CD4-positive, alpha-beta T cell (primary cell): ENCODE data around the gene TMEM235. TPM values are rescaled to one million over a fixed set of nuclear protein-coding genes. Genes with fewer than 3 reads are reported as not detected.
A peak's percentile ranks its signal among the peaks of the same experiment; 100 is the strongest.

Experiments
- ATAC-seq: fragments of 200-7000 bp; cut with Tn5 transposase; one replicate; pipeline ENCODE4 v1.10.0; 2022; ENCODE audit warnings: mild to moderate bottlenecking; ENCODE audit not compliant: poor library complexity
- CTCF ChIA-PET: fragments of 350-600 bp; sonication (Branson Sonifier 250); formaldehyde crosslinking; loops from one replicate; lab custom pipeline; 2021; ENCODE audit warnings: antibody characterized with exemption, inconsistent platforms; lab: Charles Lee
- POLR2A ChIA-PET: fragments of 350-600 bp; sonication (Branson Sonifier 250); formaldehyde crosslinking; loops from one replicate; lab custom pipeline; 2021; ENCODE audit warnings: antibody characterized with exemption, inconsistent platforms; lab: Charles Lee
- DNase-seq, 14 experiments: peaks; one replicate each; pipeline ENCODE4 v3.0.0-alpha.2; 2013 to 2020; ENCODE audit warnings: mixed read lengths in 2 of 14
- H3K27ac ChIP-seq, 2 donors: one replicate each; pipeline versions ENCODE4 v1.5.1 to v1.7.0; 2013; ENCODE audit warnings: low read length in 2 of 2, low read depth in 1 of 2, mild to moderate bottlenecking in 1 of 2
- H3K27me3 ChIP-seq, 2 experiments: 1 replicate in 1 of 2; 2 replicates in 1 of 2; pipeline versions ENCODE4 v1.6.1 to v1.7.0; 2013; ENCODE audit warnings: low read length in 2 of 2, control low read depth in 1 of 2, mild to moderate bottlenecking in 1 of 2, moderate library complexity in 1 of 2; ENCODE audit not compliant: insufficient read depth in 2 of 2, control insufficient read depth in 1 of 2
- H3K36me3 ChIP-seq: one replicate; pipeline ENCODE4 v1.6.1; 2013; ENCODE audit warnings: low read length, control low read depth; ENCODE audit not compliant: insufficient read depth
- H3K4me1 ChIP-seq: one replicate; pipeline ENCODE4 v1.6.1; 2013; ENCODE audit warnings: low read length, control low read depth; ENCODE audit not compliant: insufficient read depth
- H3K4me3 ChIP-seq: one replicate; pipeline ENCODE4 v1.5.1; 2013; ENCODE audit warnings: mild to moderate bottlenecking, low read length, moderate library complexity
- H3K9me3 ChIP-seq, 2 experiments: 1 replicate in 1 of 2; 2 replicates in 1 of 2; pipeline versions ENCODE4 v1.6.1 to v1.7.0; 2013; ENCODE audit warnings: low read length in 2 of 2, mild to moderate bottlenecking in 2 of 2, control low read depth in 1 of 2, moderate library complexity in 1 of 2; ENCODE audit not compliant: control insufficient read depth in 1 of 2, insufficient read depth in 1 of 2
- H3K27ac Mint-ChIP-seq: one replicate; pipeline ENCODE4 v1.8.0; 2020; ENCODE audit warnings: mixed read lengths
- H3K27me3 Mint-ChIP-seq: one replicate; pipeline ENCODE4 v1.8.0; 2021; ENCODE audit warnings: mixed read lengths
- H3K36me3 Mint-ChIP-seq: one replicate; pipeline ENCODE4 v1.8.0; 2021; ENCODE audit warnings: low read depth, mixed read lengths
- H3K4me1 Mint-ChIP-seq: one replicate; pipeline ENCODE4 v1.8.0; 2021; ENCODE audit warnings: low read depth, mixed read lengths
- H3K4me3 Mint-ChIP-seq: one replicate; pipeline ENCODE4 v1.8.0; 2020; ENCODE audit warnings: mild to moderate bottlenecking, mixed read lengths
- H3K9me3 Mint-ChIP-seq: one replicate; pipeline ENCODE4 v1.8.0; 2020; ENCODE audit warnings: mixed read lengths
- CTCF ChIP-seq: fragments of 200-600 bp; IDR thresholded peaks from one replicate; pipeline ENCODE4 v1.8.0; 2022; ENCODE audit warnings: antibody characterized with exemption, mild to moderate bottlenecking
- intact Hi-C, 2 experiments: fragments of 100-400 bp; cut with DNase I in 1 of 2; cut with micrococcal nuclease in 1 of 2; formaldehyde crosslinking; loops; one replicate each; pipeline versions ENCODE4 v1.15.1 to v1.9.0; 2023 to 2025; cut with DNase I, micrococcal nuclease
- total RNA-seq, 174 experiments: library from RNA in 2 of 174; stranded (reverse) in 2 of 174; gene quantifications; one replicate each; pipeline ENCODE4 v1.2.3 and lab custom pipeline; 2021 to 2026

Gene TMEM235
- total RNA-seq, 2 experiments from 2014 or later: not detected

GRCh38 chr17:78240839-78241238, 9.4 kb downstream of the TMEM235 start:
- Histone ChIP-seq H3K4me1 (no peaks in the 10 kb centered on the region), H3K27me3 (no peaks in the 10 kb centered on the region), H3K4me3 (no peak overlapping the region), H3K9me3 (no peaks in the 10 kb centered on the region), H3K27ac (no peak overlapping the region), H3K36me3 (no peaks in the 10 kb centered on the region)
- no peak overlapping the region for H3K27ac Mint-ChIP-seq
- no peak for TF ChIP-seq CTCF
- ChIA-PET POLR2A (no interaction called here), CTCF (no interaction called here)
- no peak overlapping the region for H3K4me3 Mint-ChIP-seq
- DNase-seq: no peak
- H3K36me3 Mint-ChIP-seq: no peaks in the 10 kb centered on the region
- no peaks in the 10 kb centered on the region for H3K27me3 Mint-ChIP-seq
- no peaks in the 10 kb centered on the region for H3K4me1 Mint-ChIP-seq
- H3K9me3 Mint-ChIP-seq: no peaks in the 10 kb centered on the region
- no peak for ATAC-seq
- intact Hi-C loops: no loop called here

- TF ChIP-seq CTCF: no peak
- H3K4me1 Mint-ChIP-seq: no peaks in the 10 kb centered on the region
- H3K27me3 ChIP-seq: no peaks in the 10 kb centered on the region
- H3K36me3 Mint-ChIP-seq: no peaks in the 10 kb centered on the region
- no peaks in the 10 kb centered on the region for H3K27me3 Mint-ChIP-seq
- no peaks in the 10 kb centered on the region for H3K36me3 ChIP-seq
- intact Hi-C loops: no loop called here
- H3K27ac ChIP-seq: no peak overlapping the region
- no peaks in the 10 kb centered on the region for H3K4me1 ChIP-seq
- DNase-seq (peak in 1 of 14 experiments; percentile 31), ATAC-seq (no peak)
- ChIA-PET CTCF (interaction anchor here (2.0 kb wide), 1 partner anchor 180 kb away, joined by 4 read pairs; no protein-coding TSS in a partner anchor), POLR2A (no interaction called here)
- no peak overlapping the region for H3K4me3 ChIP-seq
- H3K4me3 Mint-ChIP-seq: no peak overlapping the region
- H3K9me3 Mint-ChIP-seq: no peaks in the 10 kb centered on the region
- no peak overlapping the region for H3K27ac Mint-ChIP-seq
- H3K9me3 ChIP-seq: no peaks in the 10 kb centered on the region
Measured at GRCh38 chr17:78241277-78242023, 10.0 kb downstream of the TMEM235 start.

GRCh38 chr17:78242024-78242742, 10.8 kb downstream of the TMEM235 start:
- ChIA-PET POLR2A (no interaction called here), CTCF (interaction anchor here (2.0 kb wide), 1 partner anchor 180 kb away, joined by 4 read pairs; no protein-coding TSS in a partner anchor)
- Mint-ChIP-seq H3K27ac (no peak overlapping the region), H3K9me3 (no peaks in the 10 kb centered on the region), H3K27me3 (no peaks in the 10 kb centered on the region), H3K4me1 (no peaks in the 10 kb centered on the region), H3K4me3 (no peak overlapping the region), H3K36me3 (peaks cover 5% of the 10 kb centered on the region)
- DNase-seq (peak in 1 of 14 experiments; percentile 60), ATAC-seq (no peak)
- H3K27me3 ChIP-seq: no peaks in the 10 kb centered on the region
- TF ChIP-seq CTCF: no peak
- H3K4me3 ChIP-seq: no peak overlapping the region
- H3K36me3 ChIP-seq: no peaks in the 10 kb centered on the region
- H3K9me3 ChIP-seq: no peaks in the 10 kb centered on the region
- no peaks in the 10 kb centered on the region for H3K4me1 ChIP-seq
- no peak overlapping the region for H3K27ac ChIP-seq
- intact Hi-C loops: no loop called here
